ENCODE results near the gene ACKR3. TPM values are rescaled to one million over a fixed set of nuclear protein-coding genes. Genes with fewer than 3 reads are reported as not detected.
A peak's percentile ranks its signal among the peaks of the same experiment; 100 is the strongest.

ACKR3 gene
- total RNA-seq, 1 donor from 2014 or later = 56.6 TPM

DNA sequence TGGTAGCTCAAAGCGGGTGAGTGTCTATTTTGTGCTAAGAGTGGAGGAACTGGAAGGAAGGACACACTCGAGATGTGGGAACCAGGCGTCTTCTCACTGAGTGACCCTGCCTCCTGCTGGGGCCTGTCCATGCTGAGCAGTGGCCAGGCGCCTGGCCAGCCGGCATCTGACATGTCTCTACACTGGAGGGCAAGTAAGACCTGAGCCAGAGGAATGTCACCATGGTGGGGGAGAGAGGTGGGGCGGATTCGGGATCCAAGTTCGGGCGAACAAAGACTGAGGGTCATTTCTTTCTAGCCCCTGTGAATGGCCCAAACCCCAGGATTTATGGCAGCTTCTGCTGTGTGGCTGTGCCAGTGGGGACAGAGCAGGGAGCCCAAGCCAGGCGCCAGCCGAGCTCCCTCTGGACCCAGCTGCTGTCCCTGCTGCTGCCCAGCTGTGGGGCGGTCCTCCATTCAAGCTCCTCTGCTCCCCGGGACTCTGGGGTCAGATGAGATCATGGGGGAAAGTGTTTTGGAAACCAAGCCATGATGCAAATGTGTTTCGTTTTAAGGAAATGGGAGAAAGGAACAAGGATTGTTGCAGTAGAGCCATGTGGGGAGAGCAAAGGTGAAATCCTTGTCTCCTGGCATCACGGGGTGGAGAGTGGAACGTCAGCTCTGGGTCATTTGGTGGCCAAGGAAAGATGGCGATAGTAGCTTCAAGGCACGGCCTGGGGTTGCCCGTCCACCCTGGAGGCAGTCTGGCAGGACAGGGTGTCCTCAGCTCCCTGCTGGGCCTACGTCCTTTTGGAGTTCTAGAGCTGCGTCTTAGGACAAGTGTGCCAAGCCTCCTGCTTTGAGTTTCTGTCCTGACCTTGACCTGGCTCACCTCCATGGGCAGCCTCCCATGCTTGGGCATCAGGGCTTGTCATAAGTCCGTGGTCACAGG is 8.1 kb downstream of the ACKR3 start:
- no peaks in the 10 kb centered on the region for H3K27me3 Mint-ChIP-seq (ENCODE audit: low read depth)
- no peak overlapping the region for H3K4me3 Mint-ChIP-seq (ENCODE audit: unreplicated experiment)
- H3K4me1 Mint-ChIP-seq (ENCODE audit: low read depth) = peaks cover 63% of the 10 kb centered on the region
- H3K27ac Mint-ChIP-seq (ENCODE audit: unreplicated experiment) = peak overlapping the region; percentile 54
- no peak for DNase-seq (ENCODE audit: low spot score)
- no peaks in the 10 kb centered on the region for H3K9me3 Mint-ChIP-seq (ENCODE audit: low read depth)
- TF ChIP-seq, protein P1, sequence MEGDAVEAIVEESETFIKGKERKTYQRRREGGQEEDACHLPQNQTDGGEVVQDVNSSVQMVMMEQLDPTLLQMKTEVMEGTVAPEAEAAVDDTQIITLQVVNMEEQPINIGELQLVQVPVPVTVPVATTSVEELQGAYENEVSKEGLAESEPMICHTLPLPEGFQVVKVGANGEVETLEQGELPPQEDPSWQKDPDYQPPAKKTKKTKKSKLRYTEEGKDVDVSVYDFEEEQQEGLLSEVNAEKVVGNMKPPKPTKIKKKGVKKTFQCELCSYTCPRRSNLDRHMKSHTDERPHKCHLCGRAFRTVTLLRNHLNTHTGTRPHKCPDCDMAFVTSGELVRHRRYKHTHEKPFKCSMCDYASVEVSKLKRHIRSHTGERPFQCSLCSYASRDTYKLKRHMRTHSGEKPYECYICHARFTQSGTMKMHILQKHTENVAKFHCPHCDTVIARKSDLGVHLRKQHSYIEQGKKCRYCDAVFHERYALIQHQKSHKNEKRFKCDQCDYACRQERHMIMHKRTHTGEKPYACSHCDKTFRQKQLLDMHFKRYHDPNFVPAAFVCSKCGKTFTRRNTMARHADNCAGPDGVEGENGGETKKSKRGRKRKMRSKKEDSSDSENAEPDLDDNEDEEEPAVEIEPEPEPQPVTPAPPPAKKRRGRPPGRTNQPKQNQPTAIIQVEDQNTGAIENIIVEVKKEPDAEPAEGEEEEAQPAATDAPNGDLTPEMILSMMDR (IDR thresholded peaks at IDR 0.05) = no peak
- peaks cover 23% of the 10 kb centered on the region for H3K36me3 Mint-ChIP-seq (ENCODE audit: low read depth)

DNA sequence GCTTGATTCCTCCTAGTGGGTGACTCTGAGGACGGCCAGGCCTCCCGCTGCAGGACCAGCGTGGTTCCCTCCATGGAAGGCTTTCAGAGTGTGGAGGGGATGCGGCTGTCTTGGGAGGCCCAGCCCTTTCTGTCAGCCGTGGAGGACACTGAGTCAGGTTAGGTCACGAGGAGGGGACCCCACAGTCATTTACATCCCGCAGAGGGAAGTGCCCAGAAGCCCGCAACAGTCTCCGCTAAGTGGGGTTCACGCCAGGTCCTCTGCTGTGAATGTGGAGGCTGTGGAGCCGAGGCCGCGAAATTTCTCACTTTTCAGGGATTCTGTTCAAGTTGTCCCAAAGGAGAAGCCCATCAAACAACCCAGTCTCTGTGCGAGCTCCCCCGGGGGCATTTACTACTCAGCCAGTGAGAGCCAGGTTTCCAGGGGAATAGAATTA is 8.8 kb downstream of the ACKR3 start:
- Mint-ChIP-seq H3K4me1 (ENCODE audit: low read depth) (peaks cover 58% of the 10 kb centered on the region), H3K4me3 (ENCODE audit: unreplicated experiment) (no peak overlapping the region), H3K36me3 (ENCODE audit: low read depth) (peaks cover 23% of the 10 kb centered on the region), H3K27me3 (ENCODE audit: low read depth) (no peaks in the 10 kb centered on the region), H3K27ac (ENCODE audit: unreplicated experiment) (no peak overlapping the region), H3K9me3 (ENCODE audit: low read depth) (no peaks in the 10 kb centered on the region)
- DNase-seq (ENCODE audit: low spot score) = no peak
- TF ChIP-seq, protein P1 (IDR thresholded peaks at IDR 0.05) = no peak

DNA sequence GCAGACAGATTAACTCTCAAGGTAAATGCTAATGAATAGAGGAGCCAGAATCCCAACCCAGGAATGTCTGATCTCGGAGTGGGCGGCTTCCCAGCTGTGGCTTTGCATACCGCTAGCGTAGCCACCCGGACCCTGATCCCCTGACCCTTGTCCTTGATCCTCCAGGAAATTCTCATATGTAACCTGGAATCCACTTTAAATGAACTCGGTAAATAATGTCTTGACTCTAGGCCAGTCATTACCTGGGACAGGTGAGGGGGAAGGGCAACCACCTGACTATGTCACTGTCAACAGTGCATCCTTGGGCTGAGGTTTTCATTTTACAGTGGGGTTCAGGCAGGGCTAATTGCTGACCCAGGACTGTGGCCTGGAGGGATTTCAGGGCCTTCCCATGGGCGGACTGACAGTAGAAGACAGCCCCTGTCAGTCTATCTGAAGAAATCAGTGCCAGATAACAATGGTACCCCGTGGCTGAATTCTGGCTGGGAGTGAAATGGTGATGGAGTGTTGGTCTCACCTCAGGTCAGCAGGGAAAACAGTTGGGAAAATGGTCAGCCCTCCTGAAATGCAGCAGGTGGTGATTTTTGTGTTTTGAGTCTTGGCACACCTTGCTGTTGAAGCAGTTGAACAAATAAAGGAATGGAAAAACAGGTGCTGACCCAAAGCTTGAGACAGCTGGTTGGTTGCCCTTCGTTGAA is 9.6 kb downstream of the ACKR3 start:
- peaks cover 54% of the 10 kb centered on the region for H3K4me1 Mint-ChIP-seq (ENCODE audit: low read depth)
- TF ChIP-seq, protein P1 (IDR thresholded peaks at IDR 0.05) = no peak
- H3K27ac Mint-ChIP-seq (ENCODE audit: unreplicated experiment) = peak overlapping the region; percentile 27
- no peaks in the 10 kb centered on the region for H3K9me3 Mint-ChIP-seq (ENCODE audit: low read depth)
- peaks cover 22% of the 10 kb centered on the region for H3K36me3 Mint-ChIP-seq (ENCODE audit: low read depth)
- no peak overlapping the region for H3K4me3 Mint-ChIP-seq (ENCODE audit: unreplicated experiment)
- DNase-seq (ENCODE audit: low spot score) = no peak
- H3K27me3 Mint-ChIP-seq (ENCODE audit: low read depth) = no peaks in the 10 kb centered on the region

DNA sequence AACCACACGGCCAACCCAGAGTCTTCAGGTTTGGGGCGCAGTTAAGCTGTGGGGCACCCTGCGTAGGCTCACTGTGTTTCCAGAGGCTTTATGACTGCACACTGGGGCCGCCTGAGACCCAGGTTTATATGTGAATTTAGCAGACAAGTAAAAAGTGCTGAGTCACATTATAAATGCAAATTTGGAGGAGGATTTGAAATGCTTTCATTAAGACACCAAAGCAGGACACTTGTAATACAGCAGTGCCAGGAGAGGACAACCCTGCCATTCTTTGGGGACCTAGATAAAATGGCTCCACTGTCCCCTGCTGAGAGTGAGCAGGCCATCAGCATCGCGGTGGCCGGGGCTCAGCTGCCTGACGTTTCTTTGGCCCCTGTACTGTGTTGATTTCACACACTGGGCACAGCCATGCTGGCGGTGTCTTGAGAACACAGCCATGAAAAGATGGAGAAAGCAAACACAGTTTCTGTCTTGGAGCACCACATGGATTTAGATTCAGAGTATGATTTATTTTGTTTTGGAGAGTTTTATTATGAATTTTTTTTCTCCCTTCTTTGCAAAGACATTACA is 10.2 kb downstream of the ACKR3 start:
- H3K27ac Mint-ChIP-seq (ENCODE audit: unreplicated experiment) = peak overlapping the region; percentile 20
- H3K36me3 Mint-ChIP-seq (ENCODE audit: low read depth) = peaks cover 19% of the 10 kb centered on the region
- TF ChIP-seq, protein P1 (IDR thresholded peaks at IDR 0.05) = no peak
- no peaks in the 10 kb centered on the region for H3K27me3 Mint-ChIP-seq (ENCODE audit: low read depth)
- peaks cover 54% of the 10 kb centered on the region for H3K4me1 Mint-ChIP-seq (ENCODE audit: low read depth)
- no peaks in the 10 kb centered on the region for H3K9me3 Mint-ChIP-seq (ENCODE audit: low read depth)
- no peak overlapping the region for H3K4me3 Mint-ChIP-seq (ENCODE audit: unreplicated experiment)
- DNase-seq (ENCODE audit: low spot score) = no peak

DNA sequence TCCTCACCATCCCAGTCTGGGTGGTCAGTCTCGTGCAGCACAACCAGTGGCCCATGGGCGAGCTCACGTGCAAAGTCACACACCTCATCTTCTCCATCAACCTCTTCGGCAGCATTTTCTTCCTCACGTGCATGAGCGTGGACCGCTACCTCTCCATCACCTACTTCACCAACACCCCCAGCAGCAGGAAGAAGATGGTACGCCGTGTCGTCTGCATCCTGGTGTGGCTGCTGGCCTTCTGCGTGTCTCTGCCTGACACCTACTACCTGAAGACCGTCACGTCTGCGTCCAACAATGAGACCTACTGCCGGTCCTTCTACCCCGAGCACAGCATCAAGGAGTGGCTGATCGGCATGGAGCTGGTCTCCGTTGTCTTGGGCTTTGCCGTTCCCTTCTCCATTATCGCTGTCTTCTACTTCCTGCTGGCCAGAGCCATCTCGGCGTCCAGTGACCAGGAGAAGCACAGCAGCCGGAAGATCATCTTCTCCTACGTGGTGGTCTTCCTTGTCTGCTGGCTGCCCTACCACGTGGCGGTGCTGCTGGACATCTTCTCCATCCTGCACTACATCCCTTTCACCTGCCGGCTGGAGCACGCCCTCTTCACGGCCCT is 11.2 kb downstream of the ACKR3 start:
- H3K27me3 Mint-ChIP-seq (ENCODE audit: low read depth) = no peaks in the 10 kb centered on the region
- no peaks in the 10 kb centered on the region for H3K9me3 Mint-ChIP-seq (ENCODE audit: low read depth)
- no peak for DNase-seq (ENCODE audit: low spot score)
- H3K27ac Mint-ChIP-seq (ENCODE audit: unreplicated experiment) = peak overlapping the region; percentile 15
- H3K4me3 Mint-ChIP-seq (ENCODE audit: unreplicated experiment) = no peak overlapping the region
- TF ChIP-seq, protein P1 (IDR thresholded peaks at IDR 0.05) = no peak
- H3K4me1 Mint-ChIP-seq (ENCODE audit: low read depth) = peaks cover 48% of the 10 kb centered on the region
- H3K36me3 Mint-ChIP-seq (ENCODE audit: low read depth) = peaks cover 19% of the 10 kb centered on the region

Data from chondrocyte (in vitro differentiated cells).